PFSK-1 (cell line): Measurements from ENCODE around the gene IGSF9B.

Source experiments
- POLR2AphosphoS5 ChIP-seq: IDR thresholded peaks from 2 replicates; pipeline ENCODE4 v1.6.1; 2012; ENCODE audit warnings: low read depth, mild to moderate bottlenecking, control low read depth, low read length, moderate library complexity
- REST ChIP-seq, 2 experiments: IDR thresholded peaks; 2 replicates each; pipeline versions ENCODE4 v1.6.1 to v1.8.0; 2011 to 2012; ENCODE audit warnings: low read depth in 2 of 2, low read length in 2 of 2, control low read depth in 1 of 2, inconsistent platforms in 1 of 2, mild to moderate bottlenecking in 1 of 2, moderate library complexity in 1 of 2; ENCODE audit not compliant: insufficient read depth in 1 of 2
- SIN3A ChIP-seq: IDR thresholded peaks from 2 replicates; pipeline ENCODE4 v1.6.1; 2012; ENCODE audit warnings: mild to moderate bottlenecking, low read length, moderate library complexity, borderline replicate concordance; ENCODE audit not compliant: insufficient read depth
- TAF1 ChIP-seq: IDR thresholded peaks from 2 replicates; pipeline ENCODE4 v1.6.1; 2012; ENCODE audit warnings: low read length, control low read depth, borderline replicate concordance; ENCODE audit not compliant: insufficient read depth

GRCh38 chr11:133916784-133917440, 39.9 kb downstream of the IGSF9B start:
- TF ChIP-seq POLR2AphosphoS5 (no peak), TAF1 (no peak), REST (IDR thresholded peaks at IDR 0.05; ENCODE audit: insufficient read depth in 1 of 2, low read depth in 2 of 2, low read length in 2 of 2) (no peak), SIN3A (no peak)
